ENCODE data around the gene PDSS2.
"Not testable (repeated sequence)": the region's sequence is repeated elsewhere in the genome, so short reads cannot be mapped to it uniquely, and the experiment has no call there.

The PDSS2 gene

DNA sequence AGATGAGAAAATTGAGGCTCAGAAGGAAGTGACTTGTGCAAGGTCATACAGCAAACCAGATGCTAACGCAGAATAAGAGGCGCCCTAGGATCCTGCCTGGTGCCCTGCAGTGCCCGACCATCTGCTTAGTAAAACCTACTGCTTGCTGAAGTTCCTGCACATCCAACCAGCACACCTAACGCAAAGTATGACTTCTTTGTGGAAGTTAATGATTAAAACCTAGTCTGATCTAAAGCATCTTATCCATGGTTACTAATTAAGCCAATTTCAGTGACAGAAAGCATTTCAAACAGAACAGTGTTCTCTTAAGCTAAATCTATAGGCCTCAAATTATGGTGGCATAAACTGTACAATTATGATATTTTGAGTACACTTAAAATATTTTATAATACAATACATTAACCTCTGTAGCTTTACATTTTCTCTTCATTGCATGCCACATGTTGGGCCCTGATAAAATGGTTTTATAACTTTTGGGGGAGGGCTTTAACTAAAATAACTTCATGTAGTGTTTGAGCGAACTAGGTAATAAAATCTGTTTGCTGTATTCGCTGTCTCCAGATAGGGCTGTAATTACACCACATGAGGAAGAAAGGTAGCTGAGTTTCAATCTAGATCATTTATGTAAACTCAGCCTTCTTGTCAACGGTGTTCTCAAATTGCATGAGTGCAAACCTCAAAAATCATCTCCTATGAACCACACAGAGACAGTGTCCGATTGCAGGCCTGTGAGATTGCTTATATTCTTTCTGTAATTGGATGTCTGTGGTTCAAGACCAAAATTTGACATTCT lies 306.5 kb downstream of the PDSS2 start:
- DNase-seq = no peak

DNA sequence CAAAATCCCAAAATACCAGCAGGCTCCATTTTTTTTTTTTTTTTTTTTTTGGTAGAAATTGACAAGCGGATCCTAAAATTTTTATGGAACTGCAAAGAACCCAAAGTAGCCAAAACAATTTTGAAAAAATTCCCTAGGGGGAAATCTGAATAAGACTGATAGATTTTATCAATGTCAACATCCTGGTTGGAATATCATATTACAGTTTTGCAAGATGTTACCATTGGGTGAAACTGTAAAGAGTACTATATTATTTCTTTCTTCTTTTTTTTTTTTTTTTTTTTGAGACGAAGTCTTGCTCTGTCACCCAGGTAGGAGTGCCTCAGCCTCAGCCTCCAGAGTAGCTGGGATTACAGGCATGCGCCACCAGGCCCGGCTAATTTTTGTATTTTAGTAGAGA lies 314.7 kb downstream of the PDSS2 start:
- no peak for DNase-seq

DNA sequence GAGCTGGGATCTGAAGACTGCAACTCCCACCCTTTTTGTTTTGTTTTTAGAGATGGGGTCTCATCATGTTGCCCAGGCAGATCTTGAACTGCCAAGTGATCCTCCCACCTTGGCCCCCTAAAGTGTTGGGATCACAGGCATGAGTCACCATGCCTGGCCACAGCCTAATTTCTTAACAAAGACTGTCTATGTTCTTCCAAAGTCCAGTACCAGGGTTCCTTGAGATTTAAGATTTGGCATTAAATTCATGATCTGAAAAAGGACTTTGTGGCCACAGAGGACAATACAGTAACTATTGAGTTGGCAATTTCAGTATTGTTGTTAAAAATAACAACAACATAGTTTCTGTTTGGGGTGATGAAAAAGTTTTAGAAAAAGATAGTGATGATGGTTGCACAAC lies 315.4 kb downstream of the PDSS2 start:
- no peak for DNase-seq

DNA sequence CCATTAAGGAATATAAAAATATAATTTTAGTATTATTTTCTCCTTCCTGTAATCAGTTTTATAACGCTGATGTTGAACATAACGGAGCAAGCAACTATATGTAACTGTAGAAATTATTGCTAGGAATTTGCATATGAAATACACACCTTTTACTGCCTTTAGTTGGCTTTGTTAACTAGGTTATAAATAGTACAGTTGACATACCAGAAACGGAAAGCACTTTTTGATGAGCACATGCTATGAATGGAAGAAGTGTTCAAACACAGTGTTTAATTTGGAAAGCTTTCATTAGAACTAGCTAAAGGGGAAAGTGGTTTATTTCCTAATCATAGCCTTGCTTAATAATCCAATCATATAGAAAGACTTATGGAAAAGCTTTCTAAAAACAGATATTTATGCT lies 318.8 kb downstream of the PDSS2 start:
- DNase-seq = no peak

DNA sequence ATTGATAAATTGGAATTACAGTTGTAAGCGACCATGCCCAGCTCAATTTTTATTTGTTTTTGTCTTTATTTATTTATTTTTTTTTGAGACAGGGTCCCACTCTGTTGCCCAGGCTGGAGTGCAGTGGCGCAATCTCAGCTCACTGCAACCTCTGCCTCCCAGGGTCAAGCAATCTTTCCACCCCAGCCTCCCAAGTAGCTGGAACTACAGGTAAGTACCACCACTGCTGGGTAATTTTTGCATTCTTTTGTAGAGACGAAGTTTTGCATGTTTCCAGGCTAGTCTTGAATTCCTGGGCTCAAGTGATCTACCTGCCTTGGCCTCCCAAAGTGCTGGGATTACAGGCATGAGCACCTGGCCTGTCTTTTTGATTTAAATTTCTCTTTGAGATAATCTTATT lies 323.0 kb downstream of the PDSS2 start:
- DNase-seq = not testable (repeated sequence)

DNA sequence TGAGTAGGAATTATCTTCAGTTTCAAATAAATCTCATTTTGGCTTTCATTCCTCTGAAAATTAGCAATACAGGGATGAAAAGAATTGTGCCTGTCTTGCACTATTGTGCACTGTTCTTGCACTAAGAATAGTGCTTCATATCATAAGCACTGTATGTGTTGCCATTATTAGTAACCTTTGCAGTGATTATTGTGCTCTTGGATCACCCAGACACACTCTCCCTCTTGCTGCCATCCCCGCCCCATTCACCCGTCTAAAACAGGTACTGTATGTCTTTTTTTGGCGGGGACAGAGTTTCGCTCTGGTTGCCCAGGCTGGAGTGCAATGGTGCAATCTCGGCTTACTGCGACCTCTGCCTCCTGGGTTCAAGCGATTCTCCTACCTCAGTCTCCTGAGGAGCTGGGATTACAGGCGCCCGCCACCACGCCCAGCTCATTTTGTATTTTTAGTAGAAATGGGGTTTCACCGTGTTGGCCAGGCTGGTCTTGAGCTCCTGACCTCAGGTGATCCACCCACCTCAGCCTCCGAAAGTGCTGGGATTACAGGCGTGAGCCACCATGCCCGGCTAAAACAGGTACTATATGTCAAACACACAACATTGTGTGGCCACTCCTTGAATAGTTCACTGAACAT lies 324.2 kb downstream of the PDSS2 start:
- DNase-seq = not testable (repeated sequence)

DNA sequence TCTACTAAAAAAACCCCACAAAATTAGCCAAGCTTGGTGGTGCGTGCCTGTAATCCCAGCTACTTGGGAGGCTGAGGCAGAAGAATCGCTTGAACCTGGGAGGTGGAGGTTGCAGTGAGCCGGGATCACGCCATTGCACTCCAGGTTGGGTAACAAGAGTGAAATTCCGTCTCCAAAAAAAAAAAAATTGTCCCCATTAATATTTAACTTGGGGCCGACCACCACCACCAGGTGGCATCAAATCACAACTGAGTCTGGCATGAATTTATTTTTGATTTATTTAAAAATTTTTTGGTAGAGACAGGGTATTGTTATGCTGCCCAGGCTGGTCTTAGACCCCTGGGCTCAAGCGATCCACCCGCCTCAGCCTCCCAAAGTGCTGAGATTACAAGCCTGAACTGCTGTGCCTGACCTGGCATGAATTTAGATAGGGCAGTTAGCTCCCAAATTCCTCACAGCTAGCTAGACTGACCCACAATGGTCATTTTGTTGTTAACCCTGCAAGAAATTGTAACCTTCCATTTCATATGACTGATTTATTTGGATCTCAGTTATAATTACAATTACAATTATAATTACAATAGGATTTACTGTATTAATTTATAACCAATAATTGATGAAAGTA lies 326.9 kb downstream of the PDSS2 start:
- DNase-seq = no peak

DNA sequence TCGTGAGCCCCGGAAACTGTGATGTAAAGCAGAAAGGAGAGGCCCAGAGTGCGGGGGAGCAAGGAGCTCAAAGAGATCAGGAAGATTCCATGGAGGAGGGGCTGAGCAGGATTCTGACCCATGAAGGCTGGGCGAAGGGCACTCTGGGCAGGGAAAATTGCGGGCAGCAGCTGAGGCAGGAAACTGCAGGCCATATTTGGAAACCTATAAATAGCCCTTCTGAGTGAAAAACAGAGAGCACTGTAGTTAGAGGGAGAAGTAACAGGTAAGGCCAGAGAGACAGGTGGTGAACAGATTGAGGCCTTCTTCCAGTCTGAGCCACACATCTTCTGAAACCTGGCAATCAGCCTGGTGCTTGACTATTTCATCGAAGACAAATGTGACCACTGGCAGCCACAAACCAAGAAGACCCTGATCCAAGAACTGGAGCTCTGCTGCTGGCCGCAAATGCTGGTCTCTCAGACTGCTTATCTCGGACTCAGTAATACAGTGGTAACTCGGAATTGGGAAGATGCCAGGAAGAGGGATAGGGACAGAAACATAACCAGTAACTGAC lies 329.9 kb downstream of the PDSS2 start:
- no peak for DNase-seq

DNA sequence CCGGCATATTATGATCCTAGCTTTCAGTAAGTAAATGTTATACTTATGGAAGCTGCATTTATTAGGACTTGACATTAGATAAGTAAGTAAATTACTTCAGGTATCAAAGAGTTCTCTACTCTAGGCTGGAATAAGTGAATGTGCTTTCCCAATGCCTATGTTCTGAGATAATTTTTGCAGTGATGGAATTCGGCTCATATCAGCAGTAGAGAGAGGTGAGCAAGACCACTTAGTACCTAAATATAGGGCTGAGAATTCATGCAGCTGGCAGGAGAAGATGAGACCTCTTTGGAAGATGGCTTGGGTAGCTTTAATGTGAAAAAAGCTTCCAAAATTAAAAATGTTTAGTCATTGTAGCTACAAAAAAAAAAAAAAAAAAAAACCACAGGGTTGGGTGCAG lies 330.8 kb downstream of the PDSS2 start:
- DNase-seq = no peak

DNA sequence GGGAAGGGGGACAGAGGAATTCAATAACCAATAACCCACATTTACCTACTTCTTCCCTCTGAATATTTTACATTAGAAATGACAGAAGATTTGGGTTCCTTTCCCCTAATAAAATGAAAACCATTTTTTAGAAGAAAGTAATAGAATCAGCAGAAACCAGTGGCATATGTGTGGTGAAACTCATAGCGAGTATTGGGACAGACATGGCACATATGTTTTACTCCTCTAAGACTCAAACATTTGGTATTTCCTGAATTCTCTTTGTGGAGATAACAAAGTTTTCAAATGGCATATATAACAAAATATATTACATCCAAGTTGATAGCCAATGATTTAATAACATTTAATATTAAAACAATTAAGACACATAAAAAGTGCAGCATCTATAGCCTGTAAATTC lies 331.2 kb downstream of the PDSS2 start:
- DNase-seq = no peak

DNA sequence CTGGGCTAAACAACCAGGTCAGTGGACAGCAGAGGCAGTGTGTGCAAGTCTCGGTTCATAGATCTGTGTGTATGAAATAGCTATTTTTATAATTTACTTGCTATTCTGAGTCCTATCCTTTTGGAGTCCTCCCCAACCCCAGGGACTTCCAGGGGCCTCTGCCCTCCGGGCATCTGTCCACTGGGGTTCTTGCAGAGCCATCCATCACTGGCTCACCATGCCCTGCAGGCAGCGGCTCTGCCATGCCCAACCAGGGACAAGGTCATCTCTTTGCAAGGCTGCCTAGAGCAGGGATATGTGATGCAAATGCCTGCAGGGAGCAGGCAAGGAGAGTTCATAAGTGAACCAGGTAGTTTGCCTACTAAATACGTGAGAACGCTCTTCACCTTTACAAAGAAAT lies 333.6 kb downstream of the PDSS2 start:
- no peak for DNase-seq

DNA sequence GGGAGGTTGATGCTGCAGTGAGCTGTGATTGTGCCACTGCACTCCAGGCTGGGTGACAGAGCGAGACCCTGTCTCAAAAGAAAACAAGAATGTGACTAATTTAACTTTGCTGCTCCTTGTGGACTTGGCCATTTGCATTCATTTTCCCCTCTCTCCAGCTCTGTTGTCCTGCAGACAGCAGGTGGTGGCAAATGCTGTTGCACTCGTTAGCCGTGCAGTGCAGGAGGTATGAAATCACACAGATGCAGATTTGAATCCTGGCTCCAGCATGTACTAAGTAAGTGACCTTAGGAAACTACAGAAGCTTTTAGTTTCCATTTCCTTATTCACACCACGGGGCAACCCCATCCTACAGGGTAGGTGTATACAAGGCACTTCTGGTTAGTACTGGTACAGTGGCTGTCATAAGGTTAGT lies 334.4 kb downstream of the PDSS2 start:
- no peak for DNase-seq

DNA sequence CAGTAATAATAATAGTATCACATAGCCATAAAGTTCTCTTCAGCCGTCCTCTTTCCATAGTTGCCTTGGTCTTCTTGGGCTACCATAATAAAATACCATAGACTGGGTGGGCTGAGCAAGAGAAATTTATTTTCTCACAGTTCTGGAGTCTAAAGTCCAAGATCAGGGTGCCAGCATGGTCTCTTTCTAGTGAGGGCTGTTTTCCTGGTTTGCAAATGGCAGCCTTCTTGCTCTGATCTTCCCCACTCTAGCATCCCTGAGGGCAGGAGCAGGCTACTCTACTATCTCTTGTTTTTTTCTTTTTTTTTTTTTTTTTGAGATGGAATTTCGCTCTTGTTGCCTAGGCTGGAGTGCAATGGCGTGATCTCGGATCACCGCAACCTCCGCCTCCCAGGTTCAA lies 335.9 kb downstream of the PDSS2 start:
- DNase-seq = no peak

DNA sequence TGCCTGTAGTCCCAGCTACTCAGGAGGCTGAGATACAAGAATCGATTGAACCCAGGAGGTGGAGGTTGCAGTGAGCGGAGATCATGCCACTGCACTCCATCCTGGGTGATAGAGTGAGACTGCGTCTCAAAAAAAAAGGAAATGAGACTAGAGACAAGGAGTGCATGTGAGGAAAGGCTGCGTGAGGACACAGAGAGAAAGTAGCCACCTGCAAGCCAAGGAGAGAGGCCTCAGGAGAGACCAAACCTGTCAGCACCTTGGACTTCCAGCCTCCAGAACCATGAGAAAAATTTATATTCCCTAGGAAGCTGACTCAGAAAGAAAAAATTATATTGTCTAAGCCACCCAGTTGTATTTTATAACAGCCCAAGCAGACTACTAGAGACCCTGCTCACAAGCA lies 336.6 kb downstream of the PDSS2 start:
- DNase-seq = no peak

DNA sequence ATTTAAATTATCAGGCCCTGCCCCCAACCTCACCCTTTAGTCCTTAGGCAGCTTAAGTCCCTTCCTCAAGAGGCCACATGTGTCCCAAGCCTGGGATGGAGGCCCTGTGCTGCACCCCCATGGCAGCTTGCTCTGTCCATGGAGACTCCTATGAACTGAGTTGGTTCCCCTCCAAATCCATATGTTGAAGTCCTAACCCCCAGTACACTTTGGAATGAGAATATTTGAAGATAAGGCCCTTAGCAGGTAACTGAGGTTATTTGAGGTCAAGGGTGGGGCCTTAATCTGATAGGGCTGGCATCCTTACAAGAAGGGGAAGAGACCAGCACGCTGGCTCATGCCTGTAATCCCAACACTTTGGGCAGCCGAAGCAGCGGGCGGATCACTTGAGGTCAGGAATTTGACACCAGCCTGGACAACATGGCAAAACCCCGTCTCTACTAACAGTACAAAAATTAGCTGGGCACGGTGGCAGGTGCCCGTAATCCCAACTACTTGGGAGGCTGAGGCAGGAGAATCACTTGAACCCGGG lies 337.3 kb downstream of the PDSS2 start:
- DNase-seq = no peak

DNA sequence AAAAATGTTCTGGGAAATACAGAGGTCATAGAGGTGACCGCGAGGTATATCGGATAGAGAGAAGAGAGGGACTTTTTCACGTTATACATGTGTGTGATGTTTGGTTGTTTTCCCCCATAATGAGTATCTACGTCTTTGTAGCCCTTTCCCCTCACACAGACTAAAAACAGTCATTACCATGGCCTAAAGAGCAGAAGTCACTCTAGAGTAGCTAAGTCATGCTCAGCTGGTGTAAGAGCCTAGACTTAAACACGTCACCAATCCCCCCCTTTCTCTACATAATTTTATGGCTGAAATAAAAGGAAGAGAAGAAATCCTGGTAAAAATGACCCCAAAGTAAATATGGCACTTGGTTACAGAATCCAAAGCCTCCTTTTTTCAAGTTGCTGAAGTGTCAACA lies 338.1 kb downstream of the PDSS2 start:
- no peak for DNase-seq

DNA sequence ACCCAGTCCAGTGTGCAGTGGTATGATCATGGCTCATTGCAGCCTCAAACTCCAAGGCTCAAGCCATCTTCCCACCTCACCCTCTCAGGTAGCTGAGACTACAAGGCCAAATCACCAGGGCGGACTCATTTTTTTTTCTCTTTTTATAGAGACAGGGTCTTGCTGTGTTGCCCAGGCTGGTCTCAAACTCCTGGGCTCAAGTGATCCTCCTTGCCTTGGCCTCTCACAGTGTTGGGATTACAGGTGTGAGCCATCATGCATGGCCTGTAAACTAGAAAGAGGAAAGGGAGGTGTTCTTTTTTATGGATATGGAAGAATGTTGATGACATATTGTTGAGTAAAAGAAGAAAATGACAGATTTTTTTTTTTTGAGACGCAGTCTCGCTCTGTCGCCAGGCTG lies 339.0 kb downstream of the PDSS2 start:
- no peak for DNase-seq

DNA sequence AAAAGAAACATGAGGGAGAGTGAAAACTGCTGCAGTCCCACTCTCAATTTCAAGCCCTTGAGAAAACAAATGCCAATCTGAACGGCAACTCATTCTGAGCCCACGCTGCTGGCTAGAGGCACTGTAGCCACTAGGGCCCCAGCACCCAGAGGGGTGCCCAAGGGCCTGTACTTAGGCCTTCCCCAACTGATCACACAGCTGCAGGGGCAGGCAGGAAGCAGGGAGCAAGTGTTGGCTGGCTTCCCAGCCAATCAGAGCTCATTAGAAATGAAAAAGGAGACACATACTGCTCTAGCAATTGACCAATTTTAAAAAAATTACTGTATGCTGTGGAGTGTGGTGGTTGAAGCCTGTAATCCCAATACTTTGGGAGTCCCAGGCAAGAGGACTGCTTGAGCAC lies 340.4 kb downstream of the PDSS2 start:
- no peak for DNase-seq

DNA sequence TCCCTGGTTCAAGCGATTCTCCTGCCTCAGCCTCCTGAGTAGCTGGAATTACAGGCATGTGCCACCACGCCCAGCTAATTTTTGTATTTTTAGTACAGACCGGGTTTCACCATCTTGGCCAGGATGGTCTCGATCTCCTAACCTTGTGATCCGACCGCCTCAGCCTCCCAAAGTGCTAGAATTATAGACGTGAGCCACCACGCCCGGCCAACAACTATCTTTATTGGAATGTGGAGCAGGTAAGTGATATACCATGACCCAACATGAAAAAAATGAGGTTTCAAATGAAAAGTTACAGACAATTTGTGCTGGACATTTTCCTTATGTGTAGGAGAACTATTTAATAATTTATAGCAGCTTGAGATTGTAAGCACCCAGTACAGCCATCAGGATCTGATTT lies 340.8 kb downstream of the PDSS2 start:
- not testable (repeated sequence) for DNase-seq

DNA sequence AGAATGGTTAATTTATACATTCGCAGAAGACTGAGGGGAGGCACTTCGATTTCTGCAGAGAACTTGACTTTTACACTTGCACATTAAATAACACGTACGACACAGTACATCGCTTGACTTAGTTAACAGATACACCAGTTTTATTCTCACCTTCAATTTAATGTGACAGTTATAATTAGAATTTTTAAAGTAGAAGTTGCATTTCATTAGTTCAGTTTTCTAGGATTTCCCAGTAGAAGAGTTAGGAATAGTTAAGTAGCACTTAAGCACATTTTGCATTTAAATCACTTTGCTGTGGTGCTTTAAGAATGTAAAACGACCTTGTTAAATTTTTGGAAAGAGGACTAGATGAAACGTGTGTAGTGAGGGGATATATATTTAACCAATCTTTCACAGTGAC lies 342.4 kb downstream of the PDSS2 start:
- no peak for DNase-seq

DNA sequence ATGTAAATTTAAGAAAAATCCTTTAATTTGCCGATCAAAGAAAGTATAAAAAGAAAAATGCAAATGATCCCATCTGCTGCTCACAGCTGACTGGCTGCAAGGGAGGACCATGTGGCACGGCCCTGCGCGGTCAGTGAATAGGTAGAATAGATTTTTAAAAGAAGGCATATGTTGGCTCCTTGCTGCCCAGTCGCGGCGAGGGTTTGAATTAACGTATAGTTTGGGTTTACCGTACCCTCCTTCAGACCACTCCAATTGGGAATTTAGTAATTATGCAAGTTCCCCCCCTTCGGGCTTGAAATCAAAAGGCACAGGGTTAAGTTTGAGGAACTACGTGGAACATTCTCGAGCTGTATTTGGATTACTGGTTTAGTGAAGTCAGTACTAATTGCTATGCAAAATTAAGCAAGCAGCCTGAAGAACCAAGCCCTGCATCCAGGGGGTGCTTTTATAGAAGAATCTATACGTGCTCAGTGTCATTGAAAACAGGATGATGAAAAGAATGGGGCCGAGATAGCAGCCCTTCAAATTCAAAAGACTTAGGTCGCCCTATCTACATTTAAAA lies 343.0 kb downstream of the PDSS2 start:
- peak; percentile 71 for DNase-seq

DNA sequence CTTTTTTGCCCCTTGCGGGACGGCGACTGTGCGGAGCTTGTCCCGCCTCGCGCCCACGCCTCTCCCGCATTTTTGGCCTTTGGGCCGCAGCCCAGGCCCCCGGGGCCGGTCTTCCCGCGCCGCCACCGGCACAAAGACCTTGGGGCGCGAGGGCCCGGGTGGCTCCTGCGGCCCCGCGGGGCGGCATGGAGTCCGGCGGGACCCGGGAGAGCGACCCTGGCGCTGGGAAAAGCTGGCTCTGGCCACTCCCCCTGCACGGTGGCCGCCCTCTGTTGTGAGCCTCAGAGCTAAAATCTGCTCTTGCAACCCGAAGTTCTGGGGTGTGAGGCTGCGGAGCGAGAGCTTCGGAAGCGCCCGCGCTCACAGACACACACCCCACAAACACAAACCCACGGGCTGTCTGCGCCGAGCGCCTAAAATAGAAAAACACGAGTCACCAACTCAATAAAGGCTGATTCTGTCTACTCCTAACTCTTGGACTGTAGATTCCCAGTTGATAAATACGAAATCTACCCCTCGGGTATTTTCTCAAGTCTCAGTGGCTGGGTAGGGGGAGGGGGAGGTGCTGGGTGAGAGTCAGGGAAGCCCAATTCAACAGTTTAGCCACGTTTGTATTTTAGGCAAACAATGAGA lies 343.6 kb downstream of the PDSS2 start:
- DNase-seq = peak; percentile 89

All from islet precursor cell (in vitro differentiated cells).